NCI-H446 (cell line): Measurements from ENCODE around the gene DMAC2L.
A peak's percentile ranks its signal among the peaks of the same experiment; 100 is the strongest.
"Not testable (repeated sequence)": the region's sequence is repeated elsewhere in the genome, so short reads cannot be mapped to it uniquely, and the experiment has no call there.

ENCODE experiments used
- DNase-seq, 2 experiments: peaks; one replicate each; lab custom pipeline; 2025; lab: John Stamatoyannopoulos, UW

DMAC2L gene

GRCh38 chr14:50311972-50312733 lies at the start of gene DMAC2L, which contains the start of gene L2HGDH:
Gene DMAC2L, plus strand, starts transcription at chr14:50312324. Its CDS starts 9,164 bp downstream, at chr14:50321488.
Gene L2HGDH, minus strand, starts transcription at chr14:50312229. Its CDS starts 79 bp downstream, at chr14:50312150.
- peak; percentile 94 to 97 for DNase-seq

- DNase-seq: no peak
Measured at GRCh38 chr14:50262865-50263264, 49.3 kb upstream of the DMAC2L start.

GRCh38 chr14:50263321-50263720 lies 48.8 kb upstream of the DMAC2L start:
- no peak for DNase-seq

- DNase-seq: no peak
Measured at GRCh38 chr14:50265029-50265428, 47.1 kb upstream of the DMAC2L start.

- DNase-seq: no peak
Measured at GRCh38 chr14:50270932-50271331, 41.2 kb upstream of the DMAC2L start.

- DNase-seq: no peak
Measured at GRCh38 chr14:50272498-50272897, 39.6 kb upstream of the DMAC2L start.

GRCh38 chr14:50285861-50286260 lies 26.3 kb upstream of the DMAC2L start:
- DNase-seq: no peak

GRCh38 chr14:50288146-50288545 lies 24.0 kb upstream of the DMAC2L start:
- no peak for DNase-seq

GRCh38 chr14:50290306-50290705 lies 21.8 kb upstream of the DMAC2L start:
- no peak for DNase-seq

- no peak for DNase-seq
Measured at GRCh38 chr14:50299585-50299984, 12.5 kb upstream of the DMAC2L start.

- DNase-seq: no peak
Measured at GRCh38 chr14:50301914-50302313, 10.2 kb upstream of the DMAC2L start.

- no peak for DNase-seq
Measured at GRCh38 chr14:50303744-50304471, 8.2 kb upstream of the DMAC2L start.

GRCh38 chr14:50308363-50308915 lies 3.7 kb upstream of the DMAC2L start:
- DNase-seq: no peak

GRCh38 chr14:50310445-50310844 lies 1.7 kb upstream of the DMAC2L start:
- no peak for DNase-seq

- peak; percentile 10 to 27 for DNase-seq
Measured at GRCh38 chr14:50311337-50311971, 670 bp upstream of the DMAC2L start.

- no peak for DNase-seq
Measured at GRCh38 chr14:50312734-50313054, 570 bp downstream of the DMAC2L start.

GRCh38 chr14:50314098-50314497 lies 2.0 kb downstream of the DMAC2L start:
- not testable (repeated sequence) for DNase-seq

GRCh38 chr14:50318031-50318626 lies 6.0 kb downstream of the DMAC2L start:
- peak in 1 of 2 experiments; percentile 61 for DNase-seq

GRCh38 chr14:50319293-50319692 lies 7.2 kb downstream of the DMAC2L start:
- no peak for DNase-seq

GRCh38 chr14:50319721-50320120 lies 7.6 kb downstream of the DMAC2L start:
- no peak for DNase-seq

GRCh38 chr14:50320283-50320682 lies 8.2 kb downstream of the DMAC2L start:
- no peak for DNase-seq

- peak; percentile 46 to 81 for DNase-seq
Measured at GRCh38 chr14:50321009-50321660, 9.0 kb downstream of the DMAC2L start.
